Endothelial cell of umbilical vein (primary cell): ENCODE results near the gene MBD3L2. TPM values are rescaled to one million over a fixed set of nuclear protein-coding genes. Genes with fewer than 3 reads are reported as not detected.
"Not testable (repeated sequence)": the region's sequence is repeated elsewhere in the genome, so short reads cannot be mapped to it uniquely, and the experiment has no call there.

Experiments used
- BruUV-seq: library from RNA; stranded (reverse); fragments of 400-500 nt; replicated peaks from 2 replicates; lab custom pipeline; 2021; lab: Mats Ljungman, UMichigan
- CTCF ChIA-PET: fragments of 300-600, 350-600 bp; sonication (Branson Sonifier 250); formaldehyde crosslinking; loops from one replicate; lab custom pipeline; 2021; ENCODE audit warnings: antibody characterized with exemption, inconsistent platforms; lab: Charles Lee
- POLR2A ChIA-PET: fragments of 300-600, 350-600 bp; sonication (Branson Sonifier 250); formaldehyde crosslinking; loops from one replicate; lab custom pipeline; 2021; ENCODE audit warnings: antibody characterized with exemption, inconsistent platforms; lab: Charles Lee
- DNase-seq: peaks from one replicate; pipeline ENCODE4 v3.0.0-alpha.2; 2011; ENCODE audit warnings: low read depth, low spot score
- FAIRE-seq: peaks from 2 replicates; lab custom pipeline; 2011; peaks lifted over from hg19 to GRCh38; lab: Jason Lieb, UNC
- H2AFZ ChIP-seq: 2 replicates; pipeline ENCODE4 v1.6.0; 2012; ENCODE audit warnings: low read depth, low read length, control low read depth, inconsistent platforms
- H3K27ac ChIP-seq: 2 replicates; pipeline ENCODE4 v1.5.1; 2011; ENCODE audit warnings: low read depth, mild to moderate bottlenecking, control low read depth, low read length, moderate library complexity; ENCODE audit not compliant: insufficient read depth
- H3K27me3 ChIP-seq, 2 experiments: 2 replicates each; pipeline versions ENCODE4 v1.6.0 to v1.6.1; 2011; ENCODE audit warnings: low read length in 2 of 2, mixed read lengths in 1 of 2; ENCODE audit not compliant: control insufficient read depth in 2 of 2, insufficient read depth in 2 of 2
- H3K36me3 ChIP-seq, 2 experiments: 2 replicates in 1 of 2; 3 replicates in 1 of 2; pipeline ENCODE4 v1.5.1; 2011; ENCODE audit warnings: low read length in 2 of 2, mild to moderate bottlenecking in 1 of 2, moderate library complexity in 1 of 2; ENCODE audit not compliant: control insufficient read depth in 2 of 2, insufficient read depth in 2 of 2; ENCODE audit errors: extremely low read depth in 1 of 2
- H3K4me1 ChIP-seq: 3 replicates; pipeline ENCODE4 v1.5.1; 2011; ENCODE audit warnings: mild to moderate bottlenecking, low read length; ENCODE audit not compliant: control insufficient read depth, insufficient read depth; ENCODE audit errors: extremely low read depth
- H3K4me2 ChIP-seq: 2 replicates; pipeline ENCODE4 v1.6.1; 2011; ENCODE audit warnings: low read length, control low read depth, mixed read lengths; ENCODE audit not compliant: insufficient read depth
- H3K4me3 ChIP-seq, 3 experiments: fragments of 200-600 bp in 1 of 3; sonication (generic), shearing (Covaris generic) in 1 of 3; replicated peaks in 1 of 3; 2 replicates each; pipeline ENCODE4 v1.5.1; 2011 to 2016; ENCODE audit warnings: control low read depth in 3 of 3, low read length in 3 of 3, mild to moderate bottlenecking in 2 of 3, inconsistent platforms in 1 of 3, low read depth in 1 of 3, moderate library complexity in 1 of 3; ENCODE audit not compliant: insufficient read depth in 1 of 3
- H3K79me2 ChIP-seq: 2 replicates; pipeline ENCODE4 v1.6.0; 2012; ENCODE audit warnings: low read length, inconsistent platforms; ENCODE audit not compliant: control insufficient read depth, insufficient read depth
- H3K9ac ChIP-seq: replicated peaks from 2 replicates; pipeline ENCODE3; 2011; ENCODE audit warnings: low read length, control low read depth; ENCODE audit not compliant: insufficient read depth; ENCODE audit errors: extremely low read depth
- H3K9me1 ChIP-seq: replicated peaks from 3 replicates; pipeline ENCODE4 v1.6.0; 2011; ENCODE audit warnings: mild to moderate bottlenecking, low read length; ENCODE audit not compliant: control insufficient read depth, insufficient read depth; ENCODE audit errors: extremely low read depth
- H3K9me3 ChIP-seq: replicated peaks from 2 replicates; pipeline ENCODE4 v1.5.1; 2012; ENCODE audit warnings: low read length, inconsistent platforms; ENCODE audit not compliant: control insufficient read depth, insufficient read depth
- H4K20me1 ChIP-seq: replicated peaks from 2 replicates; pipeline ENCODE3; 2011; ENCODE audit warnings: mild to moderate bottlenecking, low read length; ENCODE audit not compliant: control insufficient read depth, insufficient read depth; ENCODE audit errors: extremely low read depth
- CTCF ChIP-seq, 2 donors: IDR thresholded peaks; 1 replicate in 1 of 2; 2 replicates in 1 of 2; pipeline ENCODE4 v1.5.1; 2011; ENCODE audit warnings: low read length in 2 of 2, mild to moderate bottlenecking in 2 of 2, moderate library complexity in 2 of 2, control low read depth in 1 of 2, inconsistent platforms in 1 of 2, low read depth in 1 of 2; ENCODE audit not compliant: insufficient read depth in 1 of 2; ENCODE audit errors: extremely low read depth in 1 of 2
- EZH2 ChIP-seq: IDR thresholded peaks from 2 replicates; pipeline ENCODE4 v1.6.1; 2012; ENCODE audit warnings: borderline replicate concordance, low read depth, mild to moderate bottlenecking, moderate library complexity, low read length, inconsistent platforms; ENCODE audit not compliant: severe bottlenecking
- FOS ChIP-seq: IDR thresholded peaks from 2 replicates; pipeline ENCODE4 v1.6.1; 2011; ENCODE audit warnings: mild to moderate bottlenecking, low read length, moderate library complexity, borderline replicate concordance; ENCODE audit not compliant: insufficient read depth
- GATA2 ChIP-seq: IDR thresholded peaks from 2 replicates; pipeline ENCODE4 v1.7.0; 2011; ENCODE audit warnings: low read depth, mild to moderate bottlenecking, moderate library complexity, mixed read lengths, low read length; ENCODE audit not compliant: insufficient read length, insufficient read depth
- JUN ChIP-seq: IDR thresholded peaks from 2 replicates; pipeline ENCODE4 v1.6.1; 2011; ENCODE audit warnings: borderline replicate concordance, low read depth; ENCODE audit not compliant: insufficient read length, insufficient read depth
- MAX ChIP-seq: IDR thresholded peaks from 2 replicates; pipeline ENCODE4 v1.6.1; 2011; ENCODE audit not compliant: insufficient read depth, insufficient read length
- MYC ChIP-seq: IDR thresholded peaks from one replicate; pipeline ENCODE4 v1.6.1; 2011; ENCODE audit warnings: mild to moderate bottlenecking, low read depth, low read length
- POLR2A ChIP-seq: IDR thresholded peaks from 2 replicates; pipeline ENCODE4 v1.6.1; 2012; ENCODE audit warnings: low read depth, mild to moderate bottlenecking, control low read depth, low read length
- POLR2AphosphoS5 ChIP-seq: IDR thresholded peaks from 2 replicates; pipeline ENCODE4 v1.6.1; 2012; ENCODE audit warnings: low read depth, mild to moderate bottlenecking, control low read depth, low read length, moderate library complexity; ENCODE audit not compliant: insufficient read depth
- dilution Hi-C: fragments of 300-500 bp; cut with MboI; formaldehyde crosslinking; loops from one replicate; pipeline ENCODE4 v1.15.0; 2019; ENCODE audit warnings: low sequenced_read_pairs; ENCODE audit not compliant: extremely low pct_ligation_motif_present
- intact Hi-C: fragments of 100-400 bp; cut with micrococcal nuclease; formaldehyde crosslinking; loops from one replicate; pipeline ENCODE4 v1.10.0; 2022
- polyA plus RNA-seq, 4 experiments: library from polyadenylated mRNA; depleted of rRNA in 3 of 4; stranded (reverse) in 3 of 4; unstranded in 1 of 4; fragments of >200 nt; gene quantifications; 2 replicates each; pipeline versions ENCODE4 v1.2.1 to v1.2.3, GENCODE V29; 2011 to 2012; ENCODE audit warnings: missing spikeins in 1 of 4
- total RNA-seq: library from RNA; stranded (reverse); gene quantifications from 2 replicates; pipeline ENCODE4 v1.2.3, GENCODE V29; 2021

MBD3L2 gene
- total and polyA plus RNA-seq, 2 donors (not counting 3 experiments of a cell fraction or from before 2014, with no cell fraction given), result not detected

- H3K9ac ChIP-seq, dilution Hi-C loops, DNase-seq, H3K9me3 ChIP-seq, H3K9me1 ChIP-seq, H3K4me3 ChIP-seq, H3K4me1 ChIP-seq, H3K27me3 ChIP-seq, intact Hi-C loops, BruUV-seq, H2AFZ ChIP-seq, H3K27ac ChIP-seq, H3K4me2 ChIP-seq, H4K20me1 ChIP-seq, FAIRE-seq, H3K79me2 ChIP-seq, POLR2A ChIA-PET, CTCF ChIA-PET, H3K36me3 ChIP-seq: not testable (repeated sequence)
Observed at GRCh38 chr19:7058576-7058975, 9.5 kb downstream of the MBD3L2 start, which contains the start of gene MBD3L3. Gene MBD3L3 (minus strand): TSS chr19:7058676. CDS start chr19:7058605, 71 bp downstream.

GRCh38 chr19:7059977-7060376 lies 10.9 kb downstream of the MBD3L2 start:
- H3K4me1 ChIP-seq, intact Hi-C loops, H3K27me3 ChIP-seq, H2AFZ ChIP-seq, H3K36me3 ChIP-seq, CTCF ChIA-PET, H4K20me1 ChIP-seq, H3K79me2 ChIP-seq, BruUV-seq, H3K9me1 ChIP-seq, FAIRE-seq, H3K27ac ChIP-seq, H3K4me2 ChIP-seq, H3K4me3 ChIP-seq, dilution Hi-C loops, H3K9ac ChIP-seq, POLR2A ChIA-PET, DNase-seq, H3K9me3 ChIP-seq: not testable (repeated sequence)

- no peaks in the 10 kb centered on the region for H3K36me3 ChIP-seq
- intact Hi-C loops, result no loop called here
- FAIRE-seq (no peak), DNase-seq (no peak)
- H3K27ac ChIP-seq, result no peak overlapping the region
- no TSS peak for BruUV-seq
- H3K4me2 ChIP-seq, result no peak overlapping the region
- H2AFZ ChIP-seq, result no peak overlapping the region
- H3K4me1 ChIP-seq, result no peaks in the 10 kb centered on the region
- H3K9ac ChIP-seq, result no peak overlapping the region
- ChIA-PET POLR2A (no interaction called here), CTCF (interaction anchor here (0.9 kb wide), 1 partner anchor 121 kb away, joined by 3 read pairs; no protein-coding TSS in a partner anchor)
- dilution Hi-C loops, result no loop called here
- H4K20me1 ChIP-seq, result no peaks in the 10 kb centered on the region
- TF ChIP-seq CTCF (IDR thresholded peaks at IDR 0.05; ENCODE audit: extremely low read depth in 1 of 2, insufficient read depth in 1 of 2, low read depth in 1 of 2, low read length in 2 of 2) (no peak), POLR2A (no peak), EZH2 (no peak), GATA2 (no peak), FOS (no peak), MAX (no peak), MYC (no peak), POLR2AphosphoS5 (no peak), JUN (no peak)
- H3K79me2 ChIP-seq, result no peaks in the 10 kb centered on the region
- no peaks in the 10 kb centered on the region for H3K27me3 ChIP-seq
- H3K9me1 ChIP-seq, result no peaks in the 10 kb centered on the region
- H3K9me3 ChIP-seq, result no peaks in the 10 kb centered on the region
- no peak overlapping the region for H3K4me3 ChIP-seq
Observed at GRCh38 chr19:7063339-7063738, 14.2 kb downstream of the MBD3L2 start.
